NCI-H1436 treated with DMSO at 0.1 percent for 48 hours (cell line): ENCODE measurements around the gene BTBD9.

Source experiments
- DNase-seq: peaks from one replicate; lab custom pipeline; 2025; lab: John Stamatoyannopoulos, UW

Gene BTBD9

GRCh38 chr6:38341496-38341895, 298.2 kb downstream of the BTBD9 start:
- DNase-seq, result no peak

- no peak for DNase-seq
Observed at GRCh38 chr6:38339914-38340313, 299.8 kb downstream of the BTBD9 start.

DNA sequence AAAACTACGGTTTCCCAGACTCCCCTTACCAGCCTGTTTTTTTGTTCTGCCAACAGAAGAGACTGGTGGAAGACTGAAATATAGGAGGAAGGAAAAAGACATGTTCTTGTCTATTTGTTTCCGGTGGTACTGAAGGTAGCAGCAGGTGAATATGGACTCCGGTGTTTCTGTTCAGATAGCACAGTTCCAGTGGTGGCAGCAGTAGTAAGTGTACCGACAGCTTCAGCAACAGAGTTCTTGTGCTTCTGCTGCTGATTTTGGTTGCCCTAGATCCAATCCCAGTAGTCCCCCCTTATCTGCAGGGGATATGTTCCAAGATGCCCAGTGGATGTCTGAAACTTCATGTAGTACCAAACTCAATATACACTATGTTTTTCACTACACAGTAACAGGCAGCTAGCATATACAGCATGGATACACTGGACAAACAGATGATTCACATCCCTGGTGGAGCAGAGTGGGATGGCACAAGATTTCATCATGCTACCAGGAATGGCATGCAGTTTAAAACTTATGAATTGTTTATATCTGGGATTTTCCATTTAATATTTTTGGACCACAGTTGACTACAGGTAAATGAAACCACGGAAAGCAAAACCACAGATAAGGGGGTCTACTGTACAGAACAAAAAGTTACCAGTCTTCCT, 301.8 kb downstream of the BTBD9 start:
- no peak for DNase-seq

GRCh38 chr6:38336922-38337321, 302.8 kb downstream of the BTBD9 start:
- DNase-seq, result no peak

DNA sequence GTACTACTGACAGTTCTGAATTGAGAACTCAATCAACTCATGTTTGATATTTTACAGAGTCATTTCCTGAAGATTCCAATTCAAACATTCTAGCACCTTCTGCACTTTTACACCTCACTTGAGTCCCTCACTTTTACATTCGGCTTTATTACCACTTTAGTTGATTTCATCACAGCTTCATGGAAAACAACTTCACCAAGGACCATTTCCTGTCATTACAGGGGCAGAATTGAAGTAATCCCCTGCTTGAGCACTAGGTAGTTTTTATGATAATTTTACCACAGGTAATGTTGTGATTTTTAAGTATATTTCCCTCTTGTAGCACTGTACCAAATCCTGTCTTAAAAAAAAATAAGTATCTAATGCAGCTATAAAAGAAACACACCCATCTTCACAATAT, 312.9 kb downstream of the BTBD9 start:
- DNase-seq, result no peak

- DNase-seq, result no peak
Observed at GRCh38 chr6:38323216-38323615, 316.5 kb downstream of the BTBD9 start.

GRCh38 chr6:38322138-38322537, 317.6 kb downstream of the BTBD9 start:
- no peak for DNase-seq

DNA sequence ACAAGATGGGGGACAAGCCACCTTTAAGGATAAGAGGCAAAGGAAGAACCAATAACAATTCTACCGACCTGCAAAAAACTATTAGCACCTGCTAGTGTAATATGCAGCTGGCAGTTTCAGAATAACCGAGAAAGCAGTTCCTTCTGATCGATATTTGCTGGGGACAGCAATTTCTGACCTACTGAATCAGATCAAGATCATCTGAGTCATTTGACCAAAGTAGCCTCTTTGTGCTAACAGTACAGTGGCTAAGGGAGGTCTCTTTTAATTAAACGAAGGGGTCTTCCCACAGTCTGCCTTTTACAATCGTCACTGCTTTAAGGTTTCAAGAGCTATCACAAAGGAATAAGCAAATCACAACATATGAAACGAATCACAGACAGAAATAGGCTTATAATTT, 318.9 kb downstream of the BTBD9 start:
- DNase-seq, result no peak

DNA sequence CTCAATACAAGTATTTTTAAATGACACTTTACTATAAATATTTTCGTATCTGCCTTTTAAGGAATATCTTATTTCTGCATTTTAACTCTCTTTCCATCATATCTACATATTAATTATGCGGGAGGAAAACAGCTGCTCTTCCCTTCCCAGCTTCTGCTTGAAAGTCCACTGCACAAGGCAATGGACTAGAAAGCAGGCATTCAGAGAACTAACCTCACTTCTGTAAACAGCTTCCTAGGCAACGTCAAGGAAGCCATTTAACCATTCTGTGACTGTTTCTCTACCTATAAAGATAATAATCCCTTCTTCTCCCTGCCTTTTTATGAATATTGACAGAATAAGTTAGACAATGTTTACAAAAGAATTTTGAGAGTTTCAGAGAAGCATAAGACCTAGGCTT, 319.4 kb downstream of the BTBD9 start:
- no peak for DNase-seq

GRCh38 chr6:38319256-38320212, 320.2 kb downstream of the BTBD9 start:
- no peak for DNase-seq

GRCh38 chr6:38316099-38316868, 323.4 kb downstream of the BTBD9 start:
- DNase-seq, result no peak

DNA sequence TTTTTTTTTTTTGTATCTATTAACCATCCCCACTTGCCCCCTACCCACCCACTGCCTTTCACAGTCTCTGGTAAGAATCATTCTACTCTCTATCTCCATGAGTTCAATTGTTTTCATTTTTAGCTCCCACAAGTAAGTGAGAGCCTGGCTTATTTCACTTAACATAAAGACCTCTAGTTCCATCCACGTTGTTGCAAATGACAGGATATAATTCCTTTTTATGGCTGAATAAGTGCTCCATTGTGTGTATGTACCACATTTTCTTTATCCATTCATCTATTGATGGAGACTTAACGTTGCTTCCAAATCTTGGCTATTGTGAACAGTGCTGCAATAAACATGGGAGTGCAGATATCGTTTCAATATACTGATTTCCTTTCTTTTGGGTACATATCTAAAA, 328.5 kb downstream of the BTBD9 start:
- DNase-seq, result no peak

DNA sequence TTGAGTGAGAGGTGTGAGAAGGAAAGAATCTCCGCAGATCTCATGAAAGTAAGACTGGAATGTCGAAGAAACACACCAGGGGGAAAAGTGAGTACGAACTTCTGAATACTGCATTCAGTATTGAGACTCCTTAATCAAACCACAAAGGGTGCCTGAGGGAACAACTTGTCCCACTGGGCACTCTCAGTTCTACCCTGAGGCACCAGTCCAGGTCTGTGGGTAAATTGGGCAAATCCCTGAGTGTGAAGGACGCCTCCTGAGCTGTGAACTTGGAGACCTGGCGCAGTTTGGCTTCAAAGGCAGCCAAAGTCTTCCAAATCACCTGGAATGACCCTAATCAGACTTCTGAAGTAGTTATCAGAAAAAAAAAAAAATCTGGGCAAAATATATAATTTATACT, 329.7 kb downstream of the BTBD9 start:
- no peak for DNase-seq

- DNase-seq, result no peak
Observed at GRCh38 chr6:38307740-38308139, 332.0 kb downstream of the BTBD9 start.

DNA sequence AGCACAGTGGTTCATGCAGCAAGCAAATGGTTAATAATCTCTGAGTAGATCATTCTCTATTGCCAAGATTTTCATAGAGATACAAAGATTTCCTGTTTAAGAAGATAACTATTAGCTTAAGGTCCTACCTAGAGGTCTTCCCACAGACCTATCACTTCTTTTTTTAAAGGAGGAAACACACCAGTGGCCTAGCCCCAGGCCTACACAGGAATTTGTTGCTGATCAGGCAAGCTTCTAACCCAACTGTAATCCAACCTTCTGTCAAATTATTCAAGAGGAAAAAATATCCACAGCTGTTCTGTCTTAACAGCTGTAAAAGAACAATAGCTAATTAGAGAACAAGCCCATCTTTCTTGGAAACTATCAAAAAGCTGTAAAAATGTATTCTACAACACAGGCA, 332.8 kb downstream of the BTBD9 start:
- no peak for DNase-seq

- DNase-seq, result no peak
Observed at GRCh38 chr6:38305995-38306681, 333.6 kb downstream of the BTBD9 start.

DNA sequence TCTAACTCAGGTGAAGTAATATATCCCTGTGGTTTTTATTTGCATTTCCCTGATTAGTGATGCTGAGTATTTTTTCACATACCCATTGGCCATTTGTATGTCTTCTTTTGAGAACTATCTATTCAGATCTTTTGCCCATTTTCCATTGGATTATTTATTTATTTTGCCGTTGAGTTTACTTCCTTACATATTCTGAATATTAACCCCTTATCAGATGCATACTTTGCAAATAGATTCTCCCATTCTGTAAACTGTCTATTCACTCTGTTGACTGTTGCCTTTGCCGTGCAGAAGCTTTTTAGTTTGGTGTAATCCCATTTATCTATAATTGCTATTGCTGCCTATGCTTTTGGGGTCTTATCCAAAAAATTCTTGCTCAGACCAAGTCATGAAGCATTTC, 336.9 kb downstream of the BTBD9 start:
- no peak for DNase-seq

DNA sequence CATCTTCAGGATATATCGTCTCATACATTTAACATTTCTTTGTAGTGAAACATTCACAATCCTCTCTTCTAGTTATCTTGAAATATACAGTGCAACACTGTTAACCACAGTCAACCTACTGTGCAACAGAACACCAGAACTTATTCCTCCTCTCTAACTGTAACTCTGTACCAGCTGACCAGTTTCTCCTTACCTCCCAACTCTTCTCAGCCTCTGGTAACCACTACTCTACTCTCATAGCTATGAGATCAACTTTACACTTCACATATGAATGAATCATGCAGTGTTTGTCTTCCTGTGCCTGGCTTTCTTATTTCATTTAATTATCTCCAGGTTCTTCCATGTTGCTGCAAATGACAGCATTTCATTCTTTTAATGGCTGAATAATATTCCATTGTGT, 337.6 kb downstream of the BTBD9 start:
- DNase-seq, result no peak

DNA sequence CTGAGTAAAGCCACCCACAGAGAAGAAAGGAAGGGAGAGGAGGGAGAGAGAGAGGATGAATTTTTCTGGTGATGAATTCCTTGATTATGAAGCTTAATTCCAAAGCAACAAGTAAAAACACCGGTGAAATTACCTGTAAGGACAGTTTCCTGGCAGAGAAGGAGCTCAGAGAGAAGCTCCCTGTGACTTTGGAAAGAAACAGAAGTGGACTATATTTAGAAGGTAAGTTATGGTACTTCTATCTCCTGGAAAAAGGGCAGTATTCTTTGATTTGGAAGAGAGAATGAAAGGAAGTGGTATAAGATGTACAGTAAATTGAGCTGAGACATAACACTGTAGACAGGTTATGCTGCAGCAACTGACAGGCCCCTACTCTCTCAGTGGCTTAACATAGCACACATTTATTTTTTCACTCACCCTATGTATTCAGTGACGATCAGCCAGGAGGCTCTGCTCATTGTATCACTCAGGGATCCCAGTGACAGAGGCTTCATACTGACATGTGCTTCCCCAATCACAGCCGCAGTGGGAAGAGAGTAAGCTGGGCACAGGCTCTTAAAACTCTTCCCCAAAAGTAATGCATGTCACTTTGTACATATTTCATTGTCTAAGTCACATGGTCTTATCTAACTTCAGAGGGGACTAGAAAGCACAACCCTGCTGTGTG, 349.5 kb downstream of the BTBD9 start:
- DNase-seq, result no peak

- DNase-seq, result no peak
Observed at GRCh38 chr6:38287487-38287886, 352.2 kb downstream of the BTBD9 start.

DNA sequence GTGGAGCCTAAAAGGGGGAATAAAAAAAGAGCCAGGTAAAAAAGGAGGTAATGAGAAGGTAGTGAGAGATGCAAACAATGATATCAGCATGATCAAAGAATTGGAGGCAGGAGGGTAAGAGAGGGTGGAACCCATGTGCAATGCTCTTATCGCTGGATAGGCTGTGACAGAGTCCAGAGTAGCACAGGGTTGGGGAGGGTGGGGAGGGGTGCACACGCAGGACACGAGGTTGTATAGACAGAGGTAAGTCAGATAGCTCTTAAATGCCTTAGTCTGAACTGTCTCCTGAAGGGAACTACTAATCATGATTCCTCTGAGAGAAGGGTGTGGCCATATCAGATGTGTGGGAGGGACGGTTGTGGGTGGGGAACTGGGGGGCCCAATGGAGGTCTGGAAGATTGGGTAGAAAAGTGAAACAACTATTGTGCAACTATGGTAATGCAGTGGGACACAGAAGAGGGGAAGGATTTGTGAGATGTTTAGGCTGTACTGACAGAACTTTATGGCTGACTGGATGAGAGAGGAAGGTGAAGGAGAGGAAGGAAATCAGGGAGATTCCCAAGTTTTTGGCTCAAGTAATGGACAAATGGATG, 354.8 kb downstream of the BTBD9 start:
- DNase-seq, result no peak
